Cardiac fibroblast (primary cell): ENCODE measurements around the gene ATP9A.

ENCODE experiments used
- DNase-seq, 2 donors: peaks; one replicate each; pipeline versions ENCODE4 v3.0.0 to v3.0.0-alpha.2; 2010; ENCODE audit warnings: low read depth in 2 of 2
- H3K4me3 ChIP-seq, 2 donors: replicated peaks in 1 of 2; 1 replicate in 1 of 2; 2 replicates in 1 of 2; pipeline ENCODE4 v1.5.1; 2011; ENCODE audit warnings: low read depth in 2 of 2, low read length in 2 of 2, mild to moderate bottlenecking in 2 of 2, moderate library complexity in 1 of 2
- CTCF ChIP-seq: IDR thresholded peaks from one replicate; pipeline ENCODE4 v1.5.1; 2011; ENCODE audit warnings: low read depth, mild to moderate bottlenecking, low read length, inconsistent platforms

ATP9A gene

GRCh38 chr20:51810155-51811041, 42.2 kb upstream of the ATP9A start:
- peak; percentile 3 for TF ChIP-seq CTCF
- H3K4me3 ChIP-seq, result no peak overlapping the region
- DNase-seq, result no peak

- H3K4me3 ChIP-seq, result no peak overlapping the region
- no peak for TF ChIP-seq CTCF
- no peak for DNase-seq
These were observed 39.6 kb upstream of the ATP9A start for GRCh38 chr20:51807720-51808250.

GRCh38 chr20:51804754-51805153, 36.6 kb upstream of the ATP9A start:
- TF ChIP-seq CTCF, result no peak
- H3K4me3 ChIP-seq, result no peak overlapping the region
- no peak for DNase-seq

GRCh38 chr20:51803148-51803854, 35.1 kb upstream of the ATP9A start:
- no peak for DNase-seq
- TF ChIP-seq CTCF, result no peak
- no peak overlapping the region for H3K4me3 ChIP-seq

GRCh38 chr20:51802170-51802751, 34.1 kb upstream of the ATP9A start, which contains the start of gene SALL4:
SALL4 (minus strand) TSS chr20:51802521; CDS start chr20:51802408, 113 bp downstream.
- H3K4me3 ChIP-seq, result peak within 1 kb of the TSS; percentile 47 to 54
- no peak for TF ChIP-seq CTCF
- DNase-seq, result no peak

- DNase-seq, result no peak
- no peak for TF ChIP-seq CTCF
- no peak overlapping the region for H3K4me3 ChIP-seq
These were observed 33.6 kb upstream of the ATP9A start for GRCh38 chr20:51801823-51802123.
